ENCODE measurements around the gene YIPF4. TPM values are rescaled to one million over a fixed set of nuclear protein-coding genes. Genes with fewer than 3 reads are reported as not detected.
"Not testable (repeated sequence)": the region's sequence is repeated elsewhere in the genome, so short reads cannot be mapped to it uniquely, and the experiment has no call there.

Gene YIPF4
- total RNA-seq, 1 donor from 2014 or later = 36.7 TPM

GRCh38 chr2:32260376-32260775 lies 17.3 kb upstream of the YIPF4 start:
- Mint-ChIP-seq H3K9me3 (no peaks in the 10 kb centered on the region), H3K27ac (no peak overlapping the region), H3K4me3 (ENCODE audit: low read depth) (no peak overlapping the region), H3K4me1 (ENCODE audit: low read depth) (peaks cover 6% of the 10 kb centered on the region), H3K27me3 (ENCODE audit: low read depth) (no peaks in the 10 kb centered on the region), H3K36me3 (ENCODE audit: low read depth) (no peaks in the 10 kb centered on the region)
- no peak for DNase-seq (ENCODE audit: low spot score)
- intact Hi-C loops (cut with micrococcal nuclease) = no loop called here

DNA sequence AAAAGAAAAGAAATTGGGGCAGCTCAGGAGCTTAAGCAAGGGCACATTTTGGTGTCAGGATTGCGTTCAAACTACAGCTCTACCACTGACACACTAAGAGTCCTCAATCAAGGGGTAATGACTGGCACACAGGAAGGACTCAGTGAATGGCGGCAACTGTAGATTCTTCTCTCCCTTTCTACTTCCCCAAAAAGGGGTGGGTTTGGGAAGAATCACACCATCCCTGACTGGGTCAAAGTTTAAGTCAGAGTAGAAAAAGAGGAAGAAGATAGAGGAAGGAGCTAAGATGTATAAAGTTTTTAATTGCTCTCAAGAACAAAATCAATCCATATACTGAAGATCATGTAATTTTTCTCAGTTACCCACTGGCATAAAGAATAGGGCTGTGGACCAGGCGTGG lies 15.6 kb upstream of the YIPF4 start:
- intact Hi-C loops (cut with micrococcal nuclease) = no loop called here
- no peaks in the 10 kb centered on the region for H3K36me3 Mint-ChIP-seq (ENCODE audit: low read depth)
- peaks cover 6% of the 10 kb centered on the region for H3K4me1 Mint-ChIP-seq (ENCODE audit: low read depth)
- no peak overlapping the region for H3K4me3 Mint-ChIP-seq (ENCODE audit: low read depth)
- no peaks in the 10 kb centered on the region for H3K9me3 Mint-ChIP-seq
- no peak overlapping the region for H3K27ac Mint-ChIP-seq
- H3K27me3 Mint-ChIP-seq (ENCODE audit: low read depth) = no peaks in the 10 kb centered on the region
- no peak for DNase-seq (ENCODE audit: low spot score)

DNA sequence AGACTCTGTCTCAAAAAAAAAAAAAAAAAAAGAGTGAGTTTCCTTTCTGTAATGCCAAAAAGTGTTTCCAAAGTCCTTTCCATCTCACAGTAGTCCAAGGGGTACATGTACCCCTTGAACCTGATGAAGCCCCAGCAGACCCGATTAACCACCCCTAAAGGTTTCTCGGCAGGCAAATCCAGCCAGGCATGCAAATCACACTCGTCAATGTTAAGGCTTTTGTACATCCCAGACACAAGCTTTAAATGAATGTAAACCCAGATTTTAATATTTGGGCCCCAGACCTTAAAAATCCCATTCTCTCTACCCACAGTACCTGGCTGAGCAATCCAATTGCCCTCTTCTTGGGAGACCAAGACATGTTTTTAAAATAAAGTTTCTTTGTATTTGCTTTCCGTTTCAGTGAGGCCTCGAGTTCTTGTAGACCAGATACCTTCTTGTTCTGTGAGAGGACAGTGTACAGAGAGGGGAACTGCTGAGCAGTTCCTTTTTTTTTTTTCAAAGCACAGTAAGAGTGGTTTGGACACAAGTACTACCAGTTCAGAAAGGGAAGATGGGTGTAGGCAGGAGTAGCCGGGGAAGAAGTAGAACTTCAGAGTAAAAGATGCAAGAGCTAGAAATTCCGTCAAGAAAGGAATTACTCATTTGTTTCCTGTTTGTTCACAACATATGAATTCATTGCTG lies 13.1 kb upstream of the YIPF4 start, which contains the start of gene NLRC4:
Gene NLRC4, minus strand, starts transcription at position 465 of the 684 bp plus-strand sequence. CDS start 8,111 bp downstream, outside the sequence.
- Mint-ChIP-seq H3K27ac (peak within 1 kb of the TSS; percentile 80), H3K9me3 (no peaks in the 10 kb centered on the region), H3K27me3 (ENCODE audit: low read depth) (peaks cover 4% of the 10 kb centered on the region), H3K36me3 (ENCODE audit: low read depth) (no peaks in the 10 kb centered on the region), H3K4me1 (ENCODE audit: low read depth) (peaks cover 4% of the 10 kb centered on the region), H3K4me3 (ENCODE audit: low read depth) (no peak within 1 kb of the TSS)
- intact Hi-C loops (cut with micrococcal nuclease) = no loop called here
- DNase-seq (ENCODE audit: low spot score) = no peak

DNA sequence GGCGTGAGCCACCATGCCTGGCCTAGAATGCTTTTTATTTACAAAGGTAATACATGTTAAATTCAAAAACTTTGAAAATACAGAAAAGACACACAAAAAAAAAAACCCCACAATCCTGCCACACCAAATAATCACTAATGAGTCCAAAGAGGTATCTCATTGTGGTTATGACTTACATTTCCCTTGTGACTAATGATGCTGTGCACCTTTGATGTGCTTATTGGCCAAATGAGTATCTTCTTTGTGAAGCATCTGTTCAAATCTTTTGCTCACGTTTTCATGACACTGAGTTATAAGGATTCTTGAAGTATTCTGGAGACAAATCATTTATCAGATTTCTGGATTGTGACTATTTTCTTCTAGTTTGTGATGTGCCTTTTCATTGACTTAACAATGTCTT lies 6.6 kb upstream of the YIPF4 start:
- H3K36me3 Mint-ChIP-seq (ENCODE audit: low read depth) = no peaks in the 10 kb centered on the region
- no peak overlapping the region for H3K27ac Mint-ChIP-seq
- intact Hi-C loops (cut with micrococcal nuclease) = no loop called here
- H3K4me1 Mint-ChIP-seq (ENCODE audit: low read depth) = no peaks in the 10 kb centered on the region
- DNase-seq (ENCODE audit: low spot score) = no peak
- no peak overlapping the region for H3K4me3 Mint-ChIP-seq (ENCODE audit: low read depth)
- H3K27me3 Mint-ChIP-seq (ENCODE audit: low read depth) = peaks cover 6% of the 10 kb centered on the region
- no peaks in the 10 kb centered on the region for H3K9me3 Mint-ChIP-seq

DNA sequence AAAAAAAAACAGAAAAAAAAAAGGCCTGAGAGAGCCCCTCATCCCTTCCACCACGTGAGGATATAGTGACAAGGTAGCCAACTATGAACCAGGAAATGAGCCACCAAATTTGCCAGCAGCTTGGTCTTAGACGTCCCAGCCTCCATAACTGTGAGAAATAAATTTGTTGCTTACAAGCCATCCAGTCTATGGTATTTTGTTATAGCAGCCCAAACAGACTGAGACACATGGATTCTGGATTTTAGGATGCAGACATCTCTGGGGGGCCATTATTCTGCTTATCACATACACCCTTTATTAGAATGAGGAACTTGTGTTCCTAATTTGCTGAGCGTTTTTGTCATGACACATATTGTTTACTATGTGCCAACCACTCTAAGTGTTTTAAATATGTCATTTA lies 5.4 kb upstream of the YIPF4 start:
- Mint-ChIP-seq H3K4me3 (ENCODE audit: low read depth) (no peak overlapping the region), H3K9me3 (no peaks in the 10 kb centered on the region), H3K4me1 (ENCODE audit: low read depth) (peaks cover under 1% of the 10 kb centered on the region), H3K36me3 (ENCODE audit: low read depth) (no peaks in the 10 kb centered on the region), H3K27me3 (ENCODE audit: low read depth) (peaks cover 6% of the 10 kb centered on the region), H3K27ac (no peak overlapping the region)
- intact Hi-C loops (cut with micrococcal nuclease) = no loop called here
- no peak for DNase-seq (ENCODE audit: low spot score)

- Mint-ChIP-seq H3K4me3 (ENCODE audit: low read depth) (no peak overlapping the region), H3K36me3 (ENCODE audit: low read depth) (peaks cover 3% of the 10 kb centered on the region), H3K27ac (no peak overlapping the region), H3K27me3 (ENCODE audit: low read depth) (peaks cover 2% of the 10 kb centered on the region), H3K4me1 (ENCODE audit: low read depth) (peaks cover 7% of the 10 kb centered on the region), H3K9me3 (no peaks in the 10 kb centered on the region)
- intact Hi-C loops (cut with micrococcal nuclease) = no loop called here
- DNase-seq (ENCODE audit: low spot score) = no peak
Measured at GRCh38 chr2:32274289-32274688, 3.4 kb upstream of the YIPF4 start.

GRCh38 chr2:32275790-32276189 lies 1.9 kb upstream of the YIPF4 start:
- H3K27ac Mint-ChIP-seq; intact Hi-C loops (cut with micrococcal nuclease); H3K4me3 Mint-ChIP-seq (ENCODE audit: low read depth); H3K9me3 Mint-ChIP-seq; H3K4me1 Mint-ChIP-seq (ENCODE audit: low read depth); H3K36me3 Mint-ChIP-seq (ENCODE audit: low read depth); DNase-seq (ENCODE audit: low spot score); H3K27me3 Mint-ChIP-seq (ENCODE audit: low read depth): not testable (repeated sequence)

DNA sequence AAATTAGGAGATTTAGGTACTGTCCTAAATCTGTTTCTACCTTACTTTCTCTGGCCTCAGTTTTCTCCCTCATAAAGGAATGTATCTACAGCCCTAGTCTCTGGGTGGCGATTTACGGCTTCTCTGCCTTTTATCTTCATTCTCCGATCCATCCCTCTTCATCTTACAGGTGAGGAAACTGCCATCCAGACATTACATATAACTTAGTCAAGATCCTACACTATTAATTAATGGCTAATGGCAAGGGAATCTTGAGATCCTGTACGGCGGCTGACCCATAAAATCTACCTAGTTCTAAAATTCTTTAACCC lies 386 bp upstream of the YIPF4 start:
- intact Hi-C loops (cut with micrococcal nuclease) = no loop called here
- Mint-ChIP-seq H3K27ac (peak overlapping the region; percentile 94), H3K9me3 (no peaks in the 10 kb centered on the region), H3K4me1 (ENCODE audit: low read depth) (peaks cover 7% of the 10 kb centered on the region), H3K27me3 (ENCODE audit: low read depth) (peaks cover 2% of the 10 kb centered on the region), H3K36me3 (ENCODE audit: low read depth) (peaks cover 15% of the 10 kb centered on the region), H3K4me3 (ENCODE audit: low read depth) (peak overlapping the region; percentile 97)
- DNase-seq (ENCODE audit: low spot score) = no peak

DNA sequence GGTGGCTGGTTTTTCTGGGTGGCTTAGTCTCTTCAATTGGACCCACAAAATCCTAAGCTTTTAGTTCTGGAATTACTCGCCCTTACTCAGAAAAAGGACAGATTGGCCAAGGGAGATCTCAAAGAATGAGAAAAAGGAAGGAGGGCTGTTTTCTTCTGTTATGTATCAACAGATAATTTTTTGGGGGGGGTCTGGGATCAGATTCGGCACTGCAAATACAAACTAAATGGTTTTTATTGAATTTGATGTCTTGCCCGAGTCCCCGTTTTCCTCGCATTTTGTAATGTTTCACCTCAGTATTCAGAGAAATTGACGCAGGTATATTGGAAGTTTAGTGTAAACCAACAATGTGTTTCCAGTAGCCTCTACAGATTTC lies 762 bp downstream of the YIPF4 start:
- H3K36me3 Mint-ChIP-seq (ENCODE audit: low read depth) = peaks cover 21% of the 10 kb centered on the region
- H3K9me3 Mint-ChIP-seq = no peaks in the 10 kb centered on the region
- intact Hi-C loops (cut with micrococcal nuclease) = loop anchor here (1.0 to 2.0 kb wide), 3 partner anchors 78 to 215 kb away; partner anchors contain the start of genes BIRC6, SLC30A6 and SPAST
- H3K27ac Mint-ChIP-seq = peak overlapping the region; percentile 83
- no peak for DNase-seq (ENCODE audit: low spot score)
- peaks cover 10% of the 10 kb centered on the region for H3K4me1 Mint-ChIP-seq (ENCODE audit: low read depth)
- peak overlapping the region; percentile 97 for H3K4me3 Mint-ChIP-seq (ENCODE audit: low read depth)
- peaks cover 2% of the 10 kb centered on the region for H3K27me3 Mint-ChIP-seq (ENCODE audit: low read depth)

DNA sequence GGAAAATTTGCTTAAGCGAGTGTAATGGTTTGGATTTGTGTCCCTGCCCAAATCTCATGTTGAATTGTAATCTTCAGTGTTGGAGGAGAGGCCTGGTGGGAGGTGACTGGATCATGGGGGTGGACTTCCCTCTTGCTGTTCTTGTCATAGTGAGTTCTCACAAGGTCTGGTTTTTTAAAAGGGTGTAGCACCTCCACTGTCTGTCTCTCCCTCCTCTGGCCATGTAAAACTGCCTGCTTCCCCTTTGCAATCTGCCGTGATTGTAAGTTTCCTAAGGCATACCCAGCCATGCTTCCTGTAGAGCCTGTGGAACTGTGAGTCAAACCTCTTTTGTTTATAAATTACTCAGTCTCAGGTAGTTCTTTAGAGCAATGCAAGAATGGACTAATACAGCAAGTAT lies 6.6 kb downstream of the YIPF4 start:
- peaks cover 19% of the 10 kb centered on the region for H3K4me1 Mint-ChIP-seq (ENCODE audit: low read depth)

GRCh38 chr2:32289165-32289999 lies 11.7 kb downstream of the YIPF4 start:
- Mint-ChIP-seq H3K9me3 (no peaks in the 10 kb centered on the region), H3K27ac (no peak overlapping the region), H3K4me3 (ENCODE audit: low read depth) (no peak overlapping the region), H3K27me3 (ENCODE audit: low read depth) (no peaks in the 10 kb centered on the region), H3K4me1 (ENCODE audit: low read depth) (peaks cover 17% of the 10 kb centered on the region), H3K36me3 (ENCODE audit: low read depth) (peaks cover 36% of the 10 kb centered on the region)
- DNase-seq (ENCODE audit: low spot score) = no peak
- intact Hi-C loops (cut with micrococcal nuclease) = no loop called here

More for the DNA sequence above, 6.6 kb downstream of the YIPF4 start:
- Mint-ChIP-seq H3K36me3 (ENCODE audit: low read depth) (peaks cover 47% of the 10 kb centered on the region), H3K4me3 (ENCODE audit: low read depth) (no peak overlapping the region), H3K27ac (no peak overlapping the region), H3K9me3 (no peaks in the 10 kb centered on the region), H3K27me3 (ENCODE audit: low read depth) (no peaks in the 10 kb centered on the region)
- intact Hi-C loops (cut with micrococcal nuclease) = no loop called here
- no peak for DNase-seq (ENCODE audit: low spot score)

GRCh38 chr2:32290000-32290339 lies 12.3 kb downstream of the YIPF4 start:
- Mint-ChIP-seq H3K4me3 (ENCODE audit: low read depth) (no peak overlapping the region), H3K27me3 (ENCODE audit: low read depth) (no peaks in the 10 kb centered on the region), H3K36me3 (ENCODE audit: low read depth) (peaks cover 33% of the 10 kb centered on the region), H3K27ac (no peak overlapping the region), H3K9me3 (no peaks in the 10 kb centered on the region), H3K4me1 (ENCODE audit: low read depth) (peaks cover 12% of the 10 kb centered on the region)
- DNase-seq (ENCODE audit: low spot score) = no peak
- intact Hi-C loops (cut with micrococcal nuclease) = no loop called here

GRCh38 chr2:32291746-32292145 lies 14.0 kb downstream of the YIPF4 start:
- Mint-ChIP-seq H3K4me3 (ENCODE audit: low read depth) (no peak overlapping the region), H3K4me1 (ENCODE audit: low read depth) (peaks cover 11% of the 10 kb centered on the region), H3K27me3 (ENCODE audit: low read depth) (no peaks in the 10 kb centered on the region), H3K9me3 (no peaks in the 10 kb centered on the region), H3K27ac (no peak overlapping the region), H3K36me3 (ENCODE audit: low read depth) (peaks cover 37% of the 10 kb centered on the region)
- intact Hi-C loops (cut with micrococcal nuclease) = no loop called here
- DNase-seq (ENCODE audit: low spot score) = no peak

Measured in activated T-helper 2 cell treated with anti-CD3 and anti-CD28 coated beads, Interferon-gamma antibody, Interleukin-2, Interleukin-4, amounts not matched to agents 10 μg/mL and 5 μg/mL and 100 μg/mL, durations not matched to agents 14 hours and 24 hours and 36 hours (primary cell).